Measurements from ENCODE around the gene FAM222A. TPM values are rescaled to one million over a fixed set of nuclear protein-coding genes. Genes with fewer than 3 reads are reported as not detected.

FAM222A gene
- total and polyA plus RNA-seq, 2 of the 8 experiments (the other 6 are each of a cell fraction or from before 2014, with no cell fraction given): 0.94 to 1.1 TPM

DNA sequence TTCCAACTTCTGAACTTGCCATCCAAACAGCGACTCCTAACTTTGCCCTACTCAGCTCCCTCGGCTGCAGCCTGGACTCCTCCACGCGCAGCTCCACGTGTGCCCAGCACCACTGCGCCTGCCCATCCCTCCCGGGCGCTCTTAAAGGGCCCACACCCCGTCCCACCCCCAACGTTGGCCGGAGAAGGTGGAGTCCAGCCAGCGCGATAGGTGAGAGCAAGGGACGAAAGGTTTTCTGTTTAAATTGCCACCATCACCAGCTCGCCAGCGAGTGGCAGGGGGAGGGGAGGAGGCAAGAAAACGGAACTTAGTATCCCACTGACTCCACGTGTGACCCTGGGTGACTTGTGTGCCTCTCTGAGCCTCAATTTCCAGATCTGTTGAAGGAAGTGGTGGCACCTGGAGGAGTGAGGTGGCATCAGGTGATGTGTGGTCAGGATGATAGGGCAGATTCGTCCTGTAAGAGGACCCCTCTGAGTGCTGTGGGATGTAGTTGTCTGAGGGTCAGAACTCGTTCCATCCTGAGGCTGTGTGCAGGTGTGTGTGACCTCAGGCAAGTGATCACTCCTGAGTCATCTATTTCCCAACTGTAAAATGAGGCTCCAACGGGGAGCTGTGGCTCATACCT is 59.9 kb downstream of the FAM222A start (continued):
- TF ChIP-seq, protein P1, sequence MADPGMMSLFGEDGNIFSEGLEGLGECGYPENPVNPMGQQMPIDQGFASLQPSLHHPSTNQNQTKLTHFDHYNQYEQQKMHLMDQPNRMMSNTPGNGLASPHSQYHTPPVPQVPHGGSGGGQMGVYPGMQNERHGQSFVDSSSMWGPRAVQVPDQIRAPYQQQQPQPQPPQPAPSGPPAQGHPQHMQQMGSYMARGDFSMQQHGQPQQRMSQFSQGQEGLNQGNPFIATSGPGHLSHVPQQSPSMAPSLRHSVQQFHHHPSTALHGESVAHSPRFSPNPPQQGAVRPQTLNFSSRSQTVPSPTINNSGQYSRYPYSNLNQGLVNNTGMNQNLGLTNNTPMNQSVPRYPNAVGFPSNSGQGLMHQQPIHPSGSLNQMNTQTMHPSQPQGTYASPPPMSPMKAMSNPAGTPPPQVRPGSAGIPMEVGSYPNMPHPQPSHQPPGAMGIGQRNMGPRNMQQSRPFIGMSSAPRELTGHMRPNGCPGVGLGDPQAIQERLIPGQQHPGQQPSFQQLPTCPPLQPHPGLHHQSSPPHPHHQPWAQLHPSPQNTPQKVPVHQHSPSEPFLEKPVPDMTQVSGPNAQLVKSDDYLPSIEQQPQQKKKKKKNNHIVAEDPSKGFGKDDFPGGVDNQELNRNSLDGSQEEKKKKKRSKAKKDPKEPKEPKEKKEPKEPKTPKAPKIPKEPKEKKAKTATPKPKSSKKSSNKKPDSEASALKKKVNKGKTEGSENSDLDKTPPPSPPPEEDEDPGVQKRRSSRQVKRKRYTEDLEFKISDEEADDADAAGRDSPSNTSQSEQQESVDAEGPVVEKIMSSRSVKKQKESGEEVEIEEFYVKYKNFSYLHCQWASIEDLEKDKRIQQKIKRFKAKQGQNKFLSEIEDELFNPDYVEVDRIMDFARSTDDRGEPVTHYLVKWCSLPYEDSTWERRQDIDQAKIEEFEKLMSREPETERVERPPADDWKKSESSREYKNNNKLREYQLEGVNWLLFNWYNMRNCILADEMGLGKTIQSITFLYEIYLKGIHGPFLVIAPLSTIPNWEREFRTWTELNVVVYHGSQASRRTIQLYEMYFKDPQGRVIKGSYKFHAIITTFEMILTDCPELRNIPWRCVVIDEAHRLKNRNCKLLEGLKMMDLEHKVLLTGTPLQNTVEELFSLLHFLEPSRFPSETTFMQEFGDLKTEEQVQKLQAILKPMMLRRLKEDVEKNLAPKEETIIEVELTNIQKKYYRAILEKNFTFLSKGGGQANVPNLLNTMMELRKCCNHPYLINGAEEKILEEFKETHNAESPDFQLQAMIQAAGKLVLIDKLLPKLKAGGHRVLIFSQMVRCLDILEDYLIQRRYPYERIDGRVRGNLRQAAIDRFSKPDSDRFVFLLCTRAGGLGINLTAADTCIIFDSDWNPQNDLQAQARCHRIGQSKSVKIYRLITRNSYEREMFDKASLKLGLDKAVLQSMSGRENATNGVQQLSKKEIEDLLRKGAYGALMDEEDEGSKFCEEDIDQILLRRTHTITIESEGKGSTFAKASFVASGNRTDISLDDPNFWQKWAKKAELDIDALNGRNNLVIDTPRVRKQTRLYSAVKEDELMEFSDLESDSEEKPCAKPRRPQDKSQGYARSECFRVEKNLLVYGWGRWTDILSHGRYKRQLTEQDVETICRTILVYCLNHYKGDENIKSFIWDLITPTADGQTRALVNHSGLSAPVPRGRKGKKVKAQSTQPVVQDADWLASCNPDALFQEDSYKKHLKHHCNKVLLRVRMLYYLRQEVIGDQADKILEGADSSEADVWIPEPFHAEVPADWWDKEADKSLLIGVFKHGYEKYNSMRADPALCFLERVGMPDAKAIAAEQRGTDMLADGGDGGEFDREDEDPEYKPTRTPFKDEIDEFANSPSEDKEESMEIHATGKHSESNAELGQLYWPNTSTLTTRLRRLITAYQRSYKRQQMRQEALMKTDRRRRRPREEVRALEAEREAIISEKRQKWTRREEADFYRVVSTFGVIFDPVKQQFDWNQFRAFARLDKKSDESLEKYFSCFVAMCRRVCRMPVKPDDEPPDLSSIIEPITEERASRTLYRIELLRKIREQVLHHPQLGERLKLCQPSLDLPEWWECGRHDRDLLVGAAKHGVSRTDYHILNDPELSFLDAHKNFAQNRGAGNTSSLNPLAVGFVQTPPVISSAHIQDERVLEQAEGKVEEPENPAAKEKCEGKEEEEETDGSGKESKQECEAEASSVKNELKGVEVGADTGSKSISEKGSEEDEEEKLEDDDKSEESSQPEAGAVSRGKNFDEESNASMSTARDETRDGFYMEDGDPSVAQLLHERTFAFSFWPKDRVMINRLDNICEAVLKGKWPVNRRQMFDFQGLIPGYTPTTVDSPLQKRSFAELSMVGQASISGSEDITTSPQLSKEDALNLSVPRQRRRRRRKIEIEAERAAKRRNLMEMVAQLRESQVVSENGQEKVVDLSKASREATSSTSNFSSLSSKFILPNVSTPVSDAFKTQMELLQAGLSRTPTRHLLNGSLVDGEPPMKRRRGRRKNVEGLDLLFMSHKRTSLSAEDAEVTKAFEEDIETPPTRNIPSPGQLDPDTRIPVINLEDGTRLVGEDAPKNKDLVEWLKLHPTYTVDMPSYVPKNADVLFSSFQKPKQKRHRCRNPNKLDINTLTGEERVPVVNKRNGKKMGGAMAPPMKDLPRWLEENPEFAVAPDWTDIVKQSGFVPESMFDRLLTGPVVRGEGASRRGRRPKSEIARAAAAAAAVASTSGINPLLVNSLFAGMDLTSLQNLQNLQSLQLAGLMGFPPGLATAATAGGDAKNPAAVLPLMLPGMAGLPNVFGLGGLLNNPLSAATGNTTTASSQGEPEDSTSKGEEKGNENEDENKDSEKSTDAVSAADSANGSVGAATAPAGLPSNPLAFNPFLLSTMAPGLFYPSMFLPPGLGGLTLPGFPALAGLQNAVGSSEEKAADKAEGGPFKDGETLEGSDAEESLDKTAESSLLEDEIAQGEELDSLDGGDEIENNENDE (IDR thresholded peaks at IDR 0.05; ENCODE audit: insufficient replicate concordance, low read length): no peak
- TF ChIP-seq TAF1 (IDR thresholded peaks at IDR 0.05; ENCODE audit: low read depth, low read length): no peak
- no peak for TF ChIP-seq RBBP5 (IDR thresholded peaks at IDR 0.05; ENCODE audit: borderline replicate concordance, low read depth, low read length)
- no peak for TF ChIP-seq EP300 (IDR thresholded peaks at IDR 0.05; ENCODE audit: borderline replicate concordance in 1 of 2, low read depth in 2 of 2, low read length in 2 of 2)
- TF ChIP-seq SIN3A (conservative IDR thresholded peaks at IDR 0.05 in 1 of 2, IDR thresholded peaks at IDR 0.05 in 1 of 2; ENCODE audit: low read depth in 1 of 2, low read length in 2 of 2): no peak
- no peak for TF ChIP-seq ZNF274 (IDR thresholded peaks at IDR 0.05; ENCODE audit: borderline replicate concordance, extremely low read depth, low read length)
- TF ChIP-seq, protein P2, sequence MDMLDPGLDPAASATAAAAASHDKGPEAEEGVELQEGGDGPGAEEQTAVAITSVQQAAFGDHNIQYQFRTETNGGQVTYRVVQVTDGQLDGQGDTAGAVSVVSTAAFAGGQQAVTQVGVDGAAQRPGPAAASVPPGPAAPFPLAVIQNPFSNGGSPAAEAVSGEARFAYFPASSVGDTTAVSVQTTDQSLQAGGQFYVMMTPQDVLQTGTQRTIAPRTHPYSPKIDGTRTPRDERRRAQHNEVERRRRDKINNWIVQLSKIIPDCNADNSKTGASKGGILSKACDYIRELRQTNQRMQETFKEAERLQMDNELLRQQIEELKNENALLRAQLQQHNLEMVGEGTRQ (IDR thresholded peaks at IDR 0.05; ENCODE audit: low read length): no peak
